ENCODE data around the gene TPST1. TPM values are rescaled to one million over a fixed set of nuclear protein-coding genes. Genes with fewer than 3 reads are reported as not detected.
"Not testable (repeated sequence)": the region's sequence is repeated elsewhere in the genome, so short reads cannot be mapped to it uniquely, and the experiment has no call there.

The TPST1 gene
- total RNA-seq, 1 donor from 2014 or later: 6.0 TPM

DNA sequence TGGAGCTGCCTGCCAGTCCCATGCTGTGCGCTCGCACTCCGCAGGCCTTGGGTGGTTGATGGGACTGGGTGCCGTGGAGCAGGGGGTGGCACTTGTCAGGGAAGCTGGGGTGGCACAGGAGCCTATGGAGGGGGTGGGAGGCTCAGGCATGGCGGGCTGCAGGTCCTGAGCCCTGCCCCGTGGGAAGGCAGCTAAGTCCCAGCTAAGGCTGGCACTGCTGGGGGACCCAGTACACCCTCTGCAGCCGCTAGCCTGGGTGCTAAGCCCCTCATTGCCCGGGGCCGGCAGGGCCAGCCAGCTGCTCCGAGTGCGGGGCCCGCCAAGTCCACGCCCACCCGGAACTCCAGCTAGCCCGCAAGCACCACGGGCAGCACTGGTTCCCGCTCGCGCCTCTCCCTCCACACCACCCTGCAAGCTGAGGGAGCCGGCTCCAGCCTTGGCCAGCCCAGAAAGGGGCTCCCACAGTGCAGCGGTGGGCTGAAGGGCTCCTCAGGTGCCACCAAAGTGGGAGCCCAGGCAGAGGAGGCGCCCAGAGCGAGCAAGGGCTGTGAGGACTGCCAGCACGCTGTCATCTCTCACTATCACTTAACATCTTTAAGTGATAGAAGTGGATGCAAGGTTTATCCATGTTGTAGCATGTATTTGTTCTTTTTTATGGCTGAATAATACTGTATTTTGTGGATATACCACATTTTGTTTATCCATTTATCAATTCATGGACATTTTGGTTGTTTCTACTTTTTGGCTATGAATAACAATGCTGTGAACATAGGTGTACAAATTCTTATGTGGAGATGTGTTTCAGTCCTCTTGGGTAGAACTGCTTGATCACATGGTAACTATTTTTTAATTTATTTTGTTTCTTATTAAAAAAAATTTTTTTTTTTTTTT, 26.4 kb downstream of the TPST1 start:
- intact Hi-C loops (cut with micrococcal nuclease); ATAC-seq; DNase-seq: not testable (repeated sequence)

DNA sequence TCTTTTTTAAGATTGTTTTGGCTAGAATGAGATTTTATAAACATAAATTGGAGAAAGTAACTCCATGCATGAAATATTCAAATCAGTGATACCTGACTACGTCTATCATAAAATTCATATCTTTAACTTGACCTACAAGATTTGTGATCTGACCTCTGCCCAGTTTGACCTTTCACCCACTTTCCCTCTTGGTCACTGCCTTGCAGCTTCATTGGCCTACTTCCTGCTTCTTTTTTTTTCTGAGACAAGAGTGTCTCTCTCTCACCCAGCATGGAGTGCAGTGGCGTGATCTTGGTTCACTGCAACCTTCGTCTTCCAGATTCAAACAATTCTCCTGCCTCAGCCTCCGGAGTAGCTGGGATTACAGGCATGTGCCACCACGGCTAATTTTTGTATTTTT, 28.5 kb downstream of the TPST1 start:
- DNase-seq: no peak
- ATAC-seq: no peak
- intact Hi-C loops (cut with micrococcal nuclease): no loop called here

DNA sequence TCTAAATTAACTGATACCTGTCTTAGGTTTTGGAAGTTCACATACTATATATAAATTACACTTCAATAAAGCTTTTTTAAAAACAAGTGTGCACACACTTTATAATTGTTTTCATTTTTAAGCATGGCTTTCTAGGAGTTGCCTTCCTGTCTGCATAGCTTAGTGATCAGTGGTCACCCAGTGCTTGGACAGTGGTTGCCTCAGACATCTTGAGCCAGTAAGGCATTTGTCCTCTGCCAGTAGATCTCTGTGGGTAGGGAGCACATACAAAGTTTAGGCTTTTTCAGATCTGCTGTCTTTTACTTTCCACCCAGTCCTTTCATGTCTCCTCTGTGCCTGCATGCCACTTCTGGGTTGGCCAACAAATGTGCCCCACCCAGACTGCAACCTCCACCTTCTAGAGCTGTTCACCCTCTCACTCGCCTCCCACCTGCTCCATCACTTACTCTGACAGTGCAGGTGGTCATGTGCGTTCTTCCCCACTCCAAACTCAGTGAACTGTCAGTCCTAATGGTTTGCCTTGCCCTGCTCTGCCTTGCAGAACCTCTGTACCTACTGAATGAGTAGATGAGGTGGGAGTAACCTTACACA, 31.7 kb downstream of the TPST1 start:
- intact Hi-C loops (cut with micrococcal nuclease): no loop called here
- no peak for DNase-seq
- ATAC-seq: no peak

DNA sequence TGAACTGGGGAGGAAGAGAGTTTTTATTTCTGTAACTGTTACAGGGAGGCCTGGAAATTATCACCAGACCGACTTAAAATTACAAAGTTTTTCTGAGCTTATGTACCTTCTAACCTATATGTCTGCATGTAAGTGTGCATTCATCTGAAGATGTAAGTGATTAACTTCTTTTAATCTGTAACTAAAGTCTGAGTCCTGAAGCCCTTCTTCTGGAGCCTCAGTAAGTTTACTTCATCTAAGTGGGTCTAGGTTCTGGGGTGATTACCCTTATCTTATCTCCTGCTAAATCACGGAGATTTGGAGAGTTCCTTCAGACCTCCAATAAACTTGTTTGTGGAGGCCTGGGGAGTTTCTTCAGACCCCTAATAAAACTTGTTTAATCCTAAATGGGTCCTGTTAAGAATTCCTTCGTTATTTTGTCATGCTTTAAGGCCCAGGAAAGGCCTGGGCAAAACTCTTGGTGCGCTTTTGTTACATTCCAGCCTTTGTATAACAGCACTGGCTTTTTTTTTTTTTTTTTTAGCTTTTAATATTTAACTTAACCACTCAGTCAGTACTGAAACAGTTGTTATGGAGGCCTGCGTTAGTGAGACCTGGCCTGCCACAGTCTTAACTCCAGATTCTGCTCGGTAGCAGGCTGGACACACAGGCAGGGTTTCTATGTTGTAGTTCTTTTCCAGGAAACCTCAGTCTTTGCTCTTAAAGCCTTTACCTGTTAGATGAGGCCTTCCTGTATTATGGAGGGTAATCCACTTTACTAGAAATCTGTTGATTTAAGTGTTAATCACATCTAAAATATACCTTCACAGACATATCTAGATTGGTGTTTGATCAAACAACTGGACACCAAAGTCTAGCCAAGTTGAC, 33.0 kb downstream of the TPST1 start:
- intact Hi-C loops (cut with micrococcal nuclease): no loop called here
- no peak for DNase-seq
- no peak for ATAC-seq

DNA sequence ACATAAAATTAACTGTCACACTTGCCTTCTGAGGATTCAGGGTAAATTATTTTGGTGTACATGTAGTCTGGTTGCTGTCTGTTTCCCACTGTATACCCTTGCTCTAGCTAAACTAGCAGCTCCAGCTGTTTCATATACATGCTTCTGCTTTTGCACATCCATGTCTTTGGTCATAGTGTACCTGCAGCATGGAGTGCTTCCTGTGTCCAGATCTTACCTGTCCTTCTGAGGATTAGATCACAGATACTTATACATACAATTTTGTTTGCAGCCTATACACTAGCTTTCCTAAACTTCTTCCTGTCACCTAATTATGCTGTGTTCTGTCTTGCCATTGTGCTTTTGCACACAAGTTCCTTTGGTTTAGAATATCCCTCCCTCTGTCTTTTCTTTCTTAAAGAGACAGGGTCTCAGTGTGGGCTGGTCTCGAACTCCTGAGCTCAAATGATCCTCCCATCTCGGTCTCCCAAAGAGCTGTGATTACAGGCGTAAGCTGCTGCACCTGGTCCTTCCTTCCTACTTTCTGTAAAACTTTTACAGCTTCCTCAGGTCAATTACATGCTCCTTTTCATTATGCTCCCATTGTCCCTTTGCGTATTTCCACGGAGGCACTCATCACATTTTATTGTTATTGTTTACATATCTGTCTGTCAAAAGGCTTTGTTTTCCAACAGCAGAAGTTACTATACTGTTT, 33.8 kb downstream of the TPST1 start:
- DNase-seq (no peak), ATAC-seq (no peak)
- intact Hi-C loops (cut with micrococcal nuclease): no loop called here

DNA sequence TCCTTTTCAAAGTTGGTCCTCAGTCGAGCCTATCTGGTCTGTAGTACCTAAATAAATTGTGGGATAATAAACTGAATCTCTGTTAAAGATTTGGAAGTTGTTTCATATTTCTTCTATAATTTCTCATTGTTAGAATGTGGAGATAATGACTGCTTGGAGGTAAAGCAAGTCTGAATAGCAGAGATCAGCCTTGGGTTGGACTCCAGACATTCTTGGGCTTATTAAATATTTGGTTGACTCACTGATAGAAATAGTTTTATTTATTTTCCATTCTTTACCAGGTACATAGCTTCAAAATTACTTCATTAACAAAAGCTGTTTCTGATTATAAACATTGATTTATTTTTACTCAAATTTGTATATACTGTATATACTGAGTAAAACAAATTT, 34.3 kb downstream of the TPST1 start:
- ATAC-seq (no peak), DNase-seq (no peak)
- intact Hi-C loops (cut with micrococcal nuclease): no loop called here

DNA sequence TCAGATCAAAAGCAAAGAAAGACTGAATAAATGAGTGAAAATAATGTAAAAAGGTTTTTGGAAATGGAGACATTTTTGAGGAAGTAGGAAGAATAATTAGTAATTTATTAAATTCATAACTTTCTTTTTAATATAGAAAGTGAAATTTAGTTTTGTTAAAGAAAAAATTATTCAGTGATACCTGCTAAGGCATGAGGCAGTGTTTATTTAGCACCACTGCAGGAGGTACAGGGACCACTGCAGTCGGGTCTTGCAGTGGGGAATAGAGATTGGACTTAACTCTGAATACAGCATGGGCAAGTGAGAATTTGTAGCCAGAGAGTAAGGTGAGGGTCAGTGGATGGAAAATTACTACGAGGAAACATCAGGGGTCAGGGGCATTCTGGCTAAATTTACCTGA, 39.9 kb downstream of the TPST1 start:
- no peak for ATAC-seq
- no peak for DNase-seq
- intact Hi-C loops (cut with micrococcal nuclease): no loop called here

DNA sequence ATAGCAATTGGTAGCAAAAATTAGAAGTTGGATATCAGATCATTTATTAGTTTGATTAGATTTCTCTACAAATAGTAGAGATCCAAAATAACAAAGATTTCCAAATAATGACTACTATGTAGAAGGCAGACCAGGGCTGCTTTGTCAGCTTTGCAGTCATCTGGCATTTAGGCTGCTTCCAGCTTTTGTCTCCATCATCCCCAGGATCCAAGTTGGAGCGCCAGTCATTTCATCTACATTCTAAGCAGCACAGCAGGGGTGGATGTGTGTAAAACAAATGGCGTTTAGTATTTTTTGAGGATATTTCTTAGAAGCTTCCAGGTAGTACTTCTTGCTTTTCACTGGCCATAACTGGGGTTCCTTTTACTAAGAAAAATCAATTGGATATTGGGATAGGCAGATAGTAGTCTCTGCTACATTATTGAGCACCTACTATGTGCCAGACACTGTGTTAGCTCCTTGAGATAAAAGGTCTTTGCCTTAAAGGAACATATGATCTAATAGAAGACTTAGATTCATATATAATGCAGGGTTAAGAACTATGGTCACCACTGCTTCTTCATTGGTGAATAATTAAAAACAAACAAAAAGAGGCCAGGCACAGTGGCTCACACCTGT, 41.5 kb downstream of the TPST1 start:
- no peak for DNase-seq
- ATAC-seq: no peak
- intact Hi-C loops (cut with micrococcal nuclease): no loop called here

DNA sequence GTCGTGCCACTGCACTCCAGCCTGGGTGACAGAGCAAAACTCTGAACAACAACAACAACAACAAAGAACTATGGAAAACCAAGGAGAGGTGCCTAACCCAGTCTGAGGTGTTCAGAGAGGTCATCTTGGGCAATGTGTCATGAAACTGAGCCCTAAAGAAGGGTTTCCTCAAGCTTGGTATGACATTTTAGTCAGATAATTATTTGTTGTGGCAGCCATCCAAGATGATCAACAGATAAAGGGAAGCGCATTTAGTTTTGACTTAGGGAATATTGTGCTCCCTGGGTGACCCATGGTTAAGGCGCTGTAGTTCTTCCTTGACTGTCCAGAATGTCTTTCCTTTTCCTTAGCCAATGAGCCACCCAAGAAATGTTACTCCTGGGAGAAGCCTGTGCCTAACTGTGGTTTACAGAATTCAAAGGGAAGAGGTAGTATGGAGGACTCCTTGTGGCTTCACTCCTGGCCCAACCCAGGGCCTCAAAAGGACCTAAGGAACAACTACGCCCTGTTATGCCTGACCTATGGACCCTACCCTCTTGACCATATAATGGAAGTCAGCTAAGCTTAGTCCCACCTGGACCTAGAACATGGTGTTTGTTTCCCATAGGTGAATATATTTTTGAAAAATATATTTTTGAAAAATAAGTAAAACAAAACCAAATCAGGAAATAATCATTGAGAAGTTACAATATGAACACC, 42.4 kb downstream of the TPST1 start:
- ATAC-seq: no peak
- no peak for DNase-seq
- intact Hi-C loops (cut with micrococcal nuclease): no loop called here

DNA sequence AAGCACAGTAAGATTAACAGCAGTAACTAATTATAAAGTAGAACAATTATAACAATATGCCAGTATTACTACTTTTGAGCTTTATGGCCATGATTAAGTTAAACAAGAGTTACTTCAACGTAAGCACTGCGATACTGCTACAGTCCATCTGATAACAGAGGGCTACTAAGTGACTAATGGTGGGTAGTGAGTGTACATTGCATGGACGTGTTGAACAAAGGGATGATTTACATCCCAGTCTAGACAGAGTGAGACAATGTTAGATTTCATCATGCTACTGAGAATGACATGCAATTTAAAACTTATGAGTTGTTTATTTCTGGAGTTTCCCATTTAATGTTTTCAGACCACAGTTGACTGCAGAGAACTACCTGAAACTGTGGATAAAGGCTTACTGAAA, 45.6 kb downstream of the TPST1 start:
- DNase-seq (no peak), ATAC-seq (no peak)
- intact Hi-C loops (cut with micrococcal nuclease): no loop called here

DNA sequence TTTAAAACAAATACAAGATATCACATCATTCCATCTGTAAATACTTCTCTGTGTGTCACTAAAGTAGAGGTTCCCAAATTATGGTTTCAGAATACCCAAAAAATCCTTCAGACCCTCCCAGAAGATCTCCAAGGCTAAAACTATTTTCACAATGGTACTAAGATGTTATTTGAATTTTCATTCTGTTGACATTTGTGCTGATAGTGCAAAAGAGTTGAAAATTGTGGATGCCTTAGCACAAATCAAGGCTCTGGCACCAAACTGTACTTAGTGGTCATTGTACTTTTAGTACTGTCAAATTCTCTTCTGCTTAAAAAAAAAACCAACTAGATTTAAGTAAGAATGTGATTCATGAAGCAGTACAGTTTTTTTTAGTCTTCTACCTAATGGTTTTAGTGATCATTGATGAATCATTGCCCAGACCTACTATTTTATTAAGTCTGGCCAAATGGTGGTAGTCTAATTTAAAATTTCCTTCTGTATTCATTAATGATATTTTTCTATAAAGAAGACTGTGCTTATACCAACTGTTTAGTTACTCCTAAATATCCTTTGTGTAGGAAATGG, 50.5 kb downstream of the TPST1 start:
- ATAC-seq (no peak), DNase-seq (no peak)
- intact Hi-C loops (cut with micrococcal nuclease): no loop called here

DNA sequence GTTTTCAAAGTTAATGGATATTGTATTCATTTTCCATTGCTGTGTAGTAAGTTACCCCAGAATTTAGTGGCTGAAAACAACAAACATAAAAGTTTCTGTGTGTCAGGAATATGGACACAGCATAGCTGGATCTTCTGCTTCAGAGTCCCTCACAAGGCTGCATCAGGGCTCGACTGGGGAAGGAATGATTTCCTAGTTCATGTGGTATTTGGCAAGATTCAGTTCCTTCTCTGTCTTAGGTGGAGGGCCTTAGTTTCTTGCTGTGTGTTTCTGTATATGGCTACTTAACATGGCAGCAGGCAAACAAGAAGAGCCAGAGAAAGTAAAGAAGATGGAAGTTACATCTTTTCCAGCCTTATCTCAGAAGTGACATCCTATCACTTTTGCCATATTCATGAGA, 51.1 kb downstream of the TPST1 start:
- ATAC-seq: no peak
- no peak for DNase-seq
- intact Hi-C loops (cut with micrococcal nuclease): no loop called here

DNA sequence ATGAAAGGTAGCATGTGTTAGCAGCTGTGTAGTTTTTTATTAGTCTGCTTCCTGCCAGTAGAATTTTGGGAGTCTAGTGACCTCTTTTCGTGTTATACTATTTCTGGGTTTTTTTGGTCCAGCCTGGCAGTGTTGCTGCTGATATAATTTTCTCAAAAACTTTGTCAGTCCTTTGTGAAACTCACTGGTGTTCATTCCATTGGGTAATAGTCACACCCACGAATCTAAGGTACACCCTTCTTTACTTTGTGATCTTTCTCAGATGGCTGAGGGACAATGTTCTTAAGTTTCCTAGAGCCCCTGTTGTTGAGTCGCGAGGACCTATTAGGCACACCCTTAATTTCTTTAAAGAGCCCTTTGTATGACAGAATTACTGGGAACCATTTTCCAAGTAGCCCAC, 52.3 kb downstream of the TPST1 start:
- DNase-seq (no peak), ATAC-seq (no peak)
- intact Hi-C loops (cut with micrococcal nuclease): no loop called here

DNA sequence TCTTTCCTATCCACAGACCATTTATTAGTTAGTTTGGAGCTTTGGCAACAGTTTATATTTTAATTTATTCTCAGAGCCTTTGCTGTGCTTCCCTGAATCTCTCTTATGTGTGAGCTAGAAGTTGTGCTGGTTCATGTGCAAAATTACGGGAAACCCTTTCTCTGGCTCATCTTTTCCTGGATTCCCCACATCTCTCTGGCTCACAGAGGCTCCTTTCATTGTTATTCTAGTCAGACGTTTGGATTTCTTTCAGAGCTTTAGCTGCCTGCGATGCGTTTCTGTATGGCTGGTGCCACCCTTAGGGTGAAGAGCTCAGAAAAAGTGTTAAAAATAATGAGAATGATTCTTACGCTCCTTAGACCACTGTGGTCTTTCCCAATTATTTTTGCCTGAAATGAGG, 53.3 kb downstream of the TPST1 start:
- DNase-seq: no peak
- ATAC-seq: no peak
- intact Hi-C loops (cut with micrococcal nuclease): no loop called here

DNA sequence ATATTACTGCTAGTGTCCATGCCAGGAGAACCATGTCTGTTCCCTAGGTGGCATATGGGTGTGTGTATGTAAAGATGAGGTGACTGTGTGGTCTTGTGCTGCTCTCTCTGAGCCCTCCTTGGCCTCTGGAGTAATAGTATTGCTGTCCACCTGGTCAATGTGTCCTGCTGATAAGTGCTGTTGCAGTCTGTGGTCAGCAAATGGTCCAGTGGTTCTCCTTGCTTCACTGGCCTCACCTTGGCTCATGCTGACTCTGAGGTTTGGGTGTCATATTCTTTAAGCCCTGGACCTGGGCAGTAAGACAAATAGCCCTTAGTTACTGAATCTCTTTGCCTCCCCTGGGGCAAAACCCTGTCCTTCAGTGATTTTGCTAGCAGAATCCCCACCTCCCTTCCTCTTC, 56.8 kb downstream of the TPST1 start:
- DNase-seq: no peak
- intact Hi-C loops (cut with micrococcal nuclease): no loop called here
- ATAC-seq: no peak

DNA sequence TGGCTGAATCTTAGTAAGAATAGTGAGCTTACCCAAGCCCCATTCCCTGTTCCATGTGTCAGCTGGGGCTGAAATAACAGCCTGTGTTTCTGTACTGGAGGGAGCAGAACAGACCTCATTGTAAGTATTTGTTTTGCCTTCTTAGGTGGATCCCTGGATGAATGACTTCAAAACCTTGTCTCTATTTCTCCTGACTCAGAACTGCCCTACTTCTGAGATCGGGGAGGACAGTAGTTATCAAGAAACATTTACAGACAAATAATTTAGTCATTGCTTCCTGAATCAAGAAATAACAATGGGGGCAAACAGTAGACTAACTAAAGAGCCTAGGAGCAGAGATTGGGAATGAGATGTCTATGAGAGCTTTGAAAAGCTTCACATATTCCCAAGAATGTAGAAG, 58.8 kb downstream of the TPST1 start:
- DNase-seq (no peak), ATAC-seq (no peak)
- intact Hi-C loops (cut with micrococcal nuclease): no loop called here

DNA sequence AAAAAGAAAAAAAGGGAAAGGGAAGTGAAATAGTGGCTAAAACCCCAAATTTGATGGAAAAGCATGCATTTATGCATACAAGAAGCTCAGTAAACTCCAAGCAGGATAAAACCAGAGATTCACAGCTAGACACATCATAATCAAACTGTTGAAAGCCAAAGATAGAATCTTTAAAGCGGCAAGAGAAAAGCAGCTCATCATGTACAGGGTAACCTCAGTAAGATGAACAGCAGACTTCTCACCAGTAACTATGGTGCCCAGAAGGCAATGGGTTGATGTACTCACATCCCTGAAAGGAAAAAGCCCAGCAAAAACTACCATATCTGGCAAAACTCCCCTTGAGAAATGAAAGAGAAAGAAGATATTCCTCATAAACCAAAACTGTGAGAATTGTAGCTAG, 60.4 kb downstream of the TPST1 start:
- intact Hi-C loops (cut with micrococcal nuclease): no loop called here
- ATAC-seq: no peak
- DNase-seq: no peak

DNA sequence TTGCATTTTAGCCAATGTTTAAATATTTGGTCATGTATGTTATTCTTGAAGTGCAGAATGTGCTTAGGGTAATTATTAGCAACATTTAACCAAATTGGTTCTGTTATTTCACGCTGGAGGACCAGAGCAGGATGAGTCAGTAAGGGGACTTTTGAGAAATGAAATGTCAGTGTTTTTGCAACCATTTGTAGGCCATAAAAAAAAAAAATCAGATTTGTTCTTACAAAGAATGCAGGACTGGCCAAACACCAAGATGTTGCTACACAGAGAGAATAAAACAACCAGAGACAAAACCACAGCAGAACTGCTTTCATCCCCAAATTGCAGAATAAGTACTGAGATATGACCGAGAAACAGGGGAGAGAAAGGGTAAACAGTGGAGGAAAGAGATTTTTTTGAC, 62.1 kb downstream of the TPST1 start:
- peak; percentile 79 for ATAC-seq
- DNase-seq: no peak
- intact Hi-C loops (cut with micrococcal nuclease): no loop called here

Data from left ventricle myocardium superior (tissue), 1 donor.